HG03378 (cell line): ENCODE measurements around the gene MGLL.

Source experiments
- ATAC-seq: cut with Tn5 transposase; IDR thresholded peaks from one replicate; pipeline ENCODE4 v1.9.1; 2021; ENCODE audit warnings: mild to moderate bottlenecking, moderate library complexity; ENCODE audit not compliant: unreplicated experiment

The MGLL gene

GRCh38 chr3:127835993-127836882 lies 13.9 kb upstream of the MGLL start:
- ATAC-seq: peak; percentile 68

GRCh38 chr3:127834771-127835170 lies 12.5 kb upstream of the MGLL start:
- peak; percentile 1 for ATAC-seq

- ATAC-seq: no peak
These were observed 11.1 kb upstream of the MGLL start for GRCh38 chr3:127833281-127834032.

GRCh38 chr3:127831723-127832172 lies 9.4 kb upstream of the MGLL start:
- no peak for ATAC-seq

GRCh38 chr3:127829537-127829936 lies 7.2 kb upstream of the MGLL start:
- no peak for ATAC-seq

GRCh38 chr3:127827808-127828207 lies 5.5 kb upstream of the MGLL start:
- ATAC-seq: no peak

GRCh38 chr3:127825756-127826155 lies 3.4 kb upstream of the MGLL start:
- no peak for ATAC-seq

GRCh38 chr3:127824151-127824825 lies 2.0 kb upstream of the MGLL start:
- no peak for ATAC-seq

- no peak for ATAC-seq
These were observed 1.1 kb upstream of the MGLL start for GRCh38 chr3:127823426-127823857.

GRCh38 chr3:127822682-127823425 lies 539 bp upstream of the MGLL start:
- ATAC-seq: no peak

GRCh38 chr3:127821394-127821793 lies 921 bp downstream of the MGLL start:
- no peak for ATAC-seq

GRCh38 chr3:127820826-127821313 lies 1.4 kb downstream of the MGLL start:
- ATAC-seq: no peak

GRCh38 chr3:127820221-127820825 lies 2.0 kb downstream of the MGLL start:
- no peak for ATAC-seq

GRCh38 chr3:127819656-127820055 lies 2.7 kb downstream of the MGLL start:
- no peak for ATAC-seq

GRCh38 chr3:127819086-127819485 lies 3.2 kb downstream of the MGLL start:
- ATAC-seq: no peak

- ATAC-seq: no peak
These were observed 4.9 kb downstream of the MGLL start for GRCh38 chr3:127817406-127817841.

GRCh38 chr3:127816783-127817405 lies 5.4 kb downstream of the MGLL start:
- no peak for ATAC-seq

GRCh38 chr3:127815641-127816605 lies 6.4 kb downstream of the MGLL start:
- no peak for ATAC-seq
